ENCODE data around the gene NR2F1-AS1. TPM values are rescaled to one million over a fixed set of nuclear protein-coding genes. Genes with fewer than 3 reads are reported as not detected.

NR2F1-AS1 gene
- polyA plus RNA-seq, 2 of the 4 experiments (the other 2 are of a cell fraction) = 5.5 to 8.3 TPM

- no peak for TF ChIP-seq POLR2AphosphoS2 (conservative IDR thresholded peaks at IDR 0.05; ENCODE audit: low read length)
- TF ChIP-seq, protein P1, sequence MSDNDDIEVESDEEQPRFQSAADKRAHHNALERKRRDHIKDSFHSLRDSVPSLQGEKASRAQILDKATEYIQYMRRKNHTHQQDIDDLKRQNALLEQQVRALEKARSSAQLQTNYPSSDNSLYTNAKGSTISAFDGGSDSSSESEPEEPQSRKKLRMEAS (IDR thresholded peaks at IDR 0.05) = no peak
- POLR2A ChIA-PET = no interaction called here
- CTCF ChIA-PET = no interaction called here
- Histone ChIP-seq H3K4me2 (no peak overlapping the region), H3K4me3 (no peak overlapping the region), H3K9me3 (no peaks in the 10 kb centered on the region), H3K27ac (no peak overlapping the region), H3K4me1 (peaks cover 10% of the 10 kb centered on the region)
- no peak for ATAC-seq
- DNase-seq (ENCODE audit: low read depth in 1 of 2, low spot score in 1 of 2) = no peak
- 71% methylated on average over 5 of the region's 5 CpGs for WGBS (ENCODE audit: missing lambda C conversion rate)
- FAIRE-seq = peak; percentile 28
Measured at GRCh38 chr5:93360436-93361088, 220.5 kb downstream of the NR2F1-AS1 start.

- H3K4me2 ChIP-seq = peak overlapping the region; percentile 25
- CTCF ChIA-PET = interaction anchor here (1.1 kb wide), 1 partner anchor 13 kb away, joined by 5 read pairs; no protein-coding TSS in a partner anchor
- no peaks in the 10 kb centered on the region for H3K9me3 ChIP-seq
- ATAC-seq (no peak), FAIRE-seq (no peak), DNase-seq (ENCODE audit: low read depth in 1 of 2, low spot score in 1 of 2) (no peak)
- 74% methylated on average over 5 of the region's 5 CpGs for WGBS (ENCODE audit: missing lambda C conversion rate)
- H3K4me1 ChIP-seq = peaks cover 10% of the 10 kb centered on the region
- H3K4me3 ChIP-seq = no peak overlapping the region
- peak overlapping the region in 1 of 2 experiments; percentile 43; a peak in 3 of 6 replicates for H3K27ac ChIP-seq
- no peak for TF ChIP-seq ZFP36 (IDR thresholded peaks at IDR 0.05; ENCODE audit: borderline replicate concordance, partially characterized antibody)
- TF ChIP-seq MAFK (IDR thresholded peaks at IDR 0.05; ENCODE audit: partially characterized antibody) = peak; percentile 99
- POLR2A ChIA-PET = no interaction called here
Measured at GRCh38 chr5:93359960-93360305, 221.1 kb downstream of the NR2F1-AS1 start.

Other genes starting within 250 kb of the NR2F1-AS1 start
- gene NR2F1, start 2.0 kb upstream of the NR2F1-AS1 start, polyA plus RNA-seq (2011; rRNA removed) = 5.0 and 5.2 TPM in 2 replicates
- 4.9 to 6.3 TPM (median 5.2 TPM) in 3 replicates for gene NR2F1, start 2.0 kb upstream of the NR2F1-AS1 start, polyA plus RNA-seq (2017; fragmentation: RNase III; extraction: RNeasy Plus Mini Kit Qiagen cat#74134 plus additional on column Dnase treatment)
- gene POU5F2, start 160.4 kb upstream of the NR2F1-AS1 start, polyA plus RNA-seq (2011; rRNA removed) = 0.10 and 0.11 TPM in 2 replicates
- not detected in 3 replicates for gene POU5F2, start 160.4 kb upstream of the NR2F1-AS1 start, polyA plus RNA-seq (2017; fragmentation: RNase III; extraction: RNeasy Plus Mini Kit Qiagen cat#74134 plus additional on column Dnase treatment)

Measured in A549 (cell line).